Kidney (tissue), 14 donors: Measurements from ENCODE around the gene TAOK3. TPM values are rescaled to one million over a fixed set of nuclear protein-coding genes. Genes with fewer than 3 reads are reported as not detected.

ENCODE experiments used
- DNase-seq, 5 donors: peaks; one replicate each; pipeline ENCODE4 v3.0.0-alpha.2; 2013 to 2020
- FAIRE-seq: peaks from 2 replicates; lab custom pipeline; 2012; peaks lifted over from hg19 to GRCh38; lab: Jason Lieb, UNC
- H3K27ac ChIP-seq, 2 donors: one replicate each; pipeline ENCODE4 v1.7.0; 2013; ENCODE audit warnings: low read depth in 2 of 2, low read length in 2 of 2, inconsistent platforms in 1 of 2
- H3K27me3 ChIP-seq: one replicate; pipeline ENCODE4 v1.7.1; 2013; ENCODE audit warnings: low read length, inconsistent platforms; ENCODE audit not compliant: control insufficient read depth, insufficient read depth
- H3K36me3 ChIP-seq, 3 donors: one replicate each; pipeline versions ENCODE4 v1.7.0 to v1.7.1; 2013; ENCODE audit warnings: low read length in 3 of 3, control low read depth in 1 of 3, inconsistent platforms in 1 of 3; ENCODE audit not compliant: insufficient read depth in 3 of 3, control insufficient read depth in 2 of 3
- H3K4me1 ChIP-seq, 3 donors: one replicate each; pipeline versions ENCODE4 v1.7.0 to v1.7.1; 2013; ENCODE audit warnings: low read length in 3 of 3, inconsistent platforms in 1 of 3, low read depth in 1 of 3; ENCODE audit not compliant: control insufficient read depth in 2 of 3, insufficient read depth in 2 of 3
- H3K4me3 ChIP-seq, 3 donors: one replicate each; pipeline versions ENCODE4 v1.7.0 to v1.8.1; 2013; ENCODE audit warnings: low read length in 3 of 3, control low read depth in 1 of 3, inconsistent platforms in 1 of 3
- H3K9ac ChIP-seq, 3 donors: one replicate each; pipeline versions ENCODE4 v1.7.0 to v1.7.1; 2013; ENCODE audit warnings: low read length in 3 of 3, control low read depth in 1 of 3, inconsistent platforms in 1 of 3
- H3K9me3 ChIP-seq, 3 donors: one replicate each; pipeline versions ENCODE4 v1.7.0 to v1.7.1; 2013; ENCODE audit warnings: low read length in 3 of 3, control low read depth in 1 of 3, inconsistent platforms in 1 of 3; ENCODE audit not compliant: control insufficient read depth in 2 of 3, insufficient read depth in 1 of 3
- intact Hi-C: fragments of 100-400 bp; cut with DNase I; formaldehyde crosslinking; loops from one replicate; pipeline ENCODE4 v1.11.1; 2022
- polyA plus RNA-seq: library from polyadenylated mRNA; stranded (reverse); fragments of 350-450 nt; fragmentation: Illumina TruSeq; extraction: RNeasy Lipid Tissue Mini Kit (QIAGEN cat#74804); gene quantifications from one replicate; pipeline ENCODE4 v1.2.3, GENCODE V29; 2014; ENCODE audit warnings: low read depth, low replicate concordance; ENCODE audit not compliant: insufficient read depth
- total RNA-seq: library from RNA; stranded (reverse); fragmentation: NEBNext Ultra II Directional; extraction: Animal tissue kit (Norgen Biotek cat#: 25700); gene quantifications from one replicate; pipeline ENCODE4 v1.2.1, GENCODE V29; 2021
- TF ChIP-seq, protein P1 (sequence below): IDR thresholded peaks from 3 replicates; pipeline ENCODE4 v1.5.1; 2012; ENCODE audit warnings: mild to moderate bottlenecking, moderate library complexity, borderline replicate concordance; ENCODE audit not compliant: insufficient read depth; ENCODE audit errors: extremely low read depth
- donor health status: control.
- donor health status: control.
- donor health status: control.
- donor health status: control.
- donor health status: control.
- donor health status: DM: yes; HTN: yes; CAD: no.
- donor health status: Normal renal cell carcinoma (clear cell type).

TAOK3 gene
- total and polyA plus RNA-seq, 2 donors from 2014 or later: 14.0 to 36.1 TPM

- TF ChIP-seq, protein P1, sequence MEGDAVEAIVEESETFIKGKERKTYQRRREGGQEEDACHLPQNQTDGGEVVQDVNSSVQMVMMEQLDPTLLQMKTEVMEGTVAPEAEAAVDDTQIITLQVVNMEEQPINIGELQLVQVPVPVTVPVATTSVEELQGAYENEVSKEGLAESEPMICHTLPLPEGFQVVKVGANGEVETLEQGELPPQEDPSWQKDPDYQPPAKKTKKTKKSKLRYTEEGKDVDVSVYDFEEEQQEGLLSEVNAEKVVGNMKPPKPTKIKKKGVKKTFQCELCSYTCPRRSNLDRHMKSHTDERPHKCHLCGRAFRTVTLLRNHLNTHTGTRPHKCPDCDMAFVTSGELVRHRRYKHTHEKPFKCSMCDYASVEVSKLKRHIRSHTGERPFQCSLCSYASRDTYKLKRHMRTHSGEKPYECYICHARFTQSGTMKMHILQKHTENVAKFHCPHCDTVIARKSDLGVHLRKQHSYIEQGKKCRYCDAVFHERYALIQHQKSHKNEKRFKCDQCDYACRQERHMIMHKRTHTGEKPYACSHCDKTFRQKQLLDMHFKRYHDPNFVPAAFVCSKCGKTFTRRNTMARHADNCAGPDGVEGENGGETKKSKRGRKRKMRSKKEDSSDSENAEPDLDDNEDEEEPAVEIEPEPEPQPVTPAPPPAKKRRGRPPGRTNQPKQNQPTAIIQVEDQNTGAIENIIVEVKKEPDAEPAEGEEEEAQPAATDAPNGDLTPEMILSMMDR: no peak
- Histone ChIP-seq H3K9me3 (no peaks in the 10 kb centered on the region), H3K4me1 (no peaks in the 10 kb centered on the region), H3K9ac (no peak overlapping the region), H3K27me3 (no peaks in the 10 kb centered on the region), H3K36me3 (no peaks in the 10 kb centered on the region), H3K27ac (no peak overlapping the region), H3K4me3 (no peak overlapping the region)
- no peak for FAIRE-seq
- intact Hi-C loops: no loop called here
- DNase-seq: no peak
Measured at GRCh38 chr12:118337194-118337838, 35.4 kb downstream of the TAOK3 start.

- Histone ChIP-seq H3K36me3 (no peaks in the 10 kb centered on the region), H3K9me3 (no peaks in the 10 kb centered on the region), H3K9ac (no peak overlapping the region), H3K27me3 (no peaks in the 10 kb centered on the region), H3K4me3 (no peak overlapping the region), H3K4me1 (no peaks in the 10 kb centered on the region), H3K27ac (no peak overlapping the region)
- TF ChIP-seq, protein P1: no peak
- no peak for FAIRE-seq
- intact Hi-C loops: no loop called here
- no peak for DNase-seq
Measured at GRCh38 chr12:118336123-118336522, 36.6 kb downstream of the TAOK3 start.

GRCh38 chr12:118334939-118335567, 37.7 kb downstream of the TAOK3 start:
- no peak overlapping the region for H3K4me3 ChIP-seq
- H3K9ac ChIP-seq: no peak overlapping the region
- TF ChIP-seq, protein P1: no peak
- H3K36me3 ChIP-seq: no peaks in the 10 kb centered on the region
- H3K4me1 ChIP-seq: peaks cover 0 to 3% (median under 1%) of the 10 kb centered on the region in 3 donors
- no peak overlapping the region for H3K27ac ChIP-seq
- no peak for DNase-seq
- intact Hi-C loops: no loop called here
- FAIRE-seq: no peak
- H3K9me3 ChIP-seq: no peaks in the 10 kb centered on the region
- no peaks in the 10 kb centered on the region for H3K27me3 ChIP-seq
